LoVo (cell line): Measurements from ENCODE around the gene DZIP3.

Experiments
- DNase-seq: peaks from one replicate; pipeline ENCODE4 v3.0.0-alpha.2; 2016; ENCODE audit warnings: low spot score

Gene DZIP3

DNA sequence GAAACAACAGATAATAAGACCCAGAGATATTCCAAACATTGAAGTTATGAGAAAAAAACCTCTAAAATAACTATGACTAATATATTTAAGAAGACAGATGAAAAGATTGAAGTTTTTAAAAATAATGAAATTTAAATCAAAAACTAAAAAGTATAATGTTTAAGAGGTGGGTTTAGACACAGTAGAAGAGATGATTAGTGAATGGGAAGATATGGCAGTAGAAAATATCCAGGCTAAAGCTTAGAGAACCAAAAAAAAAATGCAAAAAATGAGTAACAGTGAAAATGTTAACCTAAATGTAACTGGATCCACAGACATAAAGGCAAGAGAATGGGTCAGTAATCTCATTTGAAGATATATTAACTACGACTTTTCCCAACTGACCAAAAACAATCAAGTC, 115.5 kb downstream of the DZIP3 start:
- DNase-seq, result no peak

DNA sequence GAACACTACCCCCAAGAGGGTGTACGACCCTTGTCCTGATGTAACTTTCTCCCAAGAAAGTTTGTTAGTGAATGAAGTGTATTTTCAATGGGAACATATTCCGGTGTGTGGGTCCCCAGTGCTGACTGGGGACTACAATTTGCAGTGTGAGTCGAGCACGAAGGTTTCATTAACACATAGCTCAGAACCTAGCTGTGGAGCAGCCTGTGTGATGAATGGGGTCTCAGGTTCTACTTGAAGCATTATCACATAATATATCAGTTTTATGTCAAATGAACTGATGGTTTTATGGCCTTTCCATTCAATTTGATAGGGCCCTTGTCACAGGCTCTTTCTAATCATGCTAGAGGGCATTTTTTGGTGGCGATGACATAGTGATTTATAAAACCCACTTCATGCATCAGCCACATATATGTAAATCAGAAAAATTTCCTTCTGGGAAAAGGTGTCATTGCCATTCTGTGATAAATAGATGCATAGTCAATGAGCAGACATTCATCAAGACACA, 123.5 kb downstream of the DZIP3 start:
- no peak for DNase-seq

- no peak for DNase-seq
These were observed 124.3 kb downstream of the DZIP3 start for GRCh38 chr3:108713816-108714215.

DNA sequence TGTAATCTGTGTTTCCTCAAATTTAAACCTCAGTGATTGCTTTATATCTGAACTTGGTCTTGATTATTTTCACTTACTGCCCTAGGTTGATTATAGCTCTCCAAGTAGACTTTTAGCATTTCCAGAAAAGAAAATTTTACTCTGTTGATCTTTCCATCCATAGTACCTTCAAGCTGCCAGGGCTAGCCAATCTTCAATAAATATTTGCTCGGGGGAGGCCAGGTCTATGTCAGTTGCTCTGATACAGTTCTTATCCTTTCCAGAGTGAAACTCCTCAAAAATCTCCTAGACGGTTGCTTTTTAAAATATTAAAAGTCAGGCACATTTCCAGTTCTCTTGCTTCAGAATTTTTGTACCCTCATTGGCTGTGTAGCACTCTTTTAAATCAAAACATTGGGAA, 128.9 kb downstream of the DZIP3 start:
- DNase-seq, result no peak

GRCh38 chr3:108719178-108719806, 129.8 kb downstream of the DZIP3 start:
- no peak for DNase-seq

GRCh38 chr3:108722724-108723123, 133.2 kb downstream of the DZIP3 start:
- no peak for DNase-seq

DNA sequence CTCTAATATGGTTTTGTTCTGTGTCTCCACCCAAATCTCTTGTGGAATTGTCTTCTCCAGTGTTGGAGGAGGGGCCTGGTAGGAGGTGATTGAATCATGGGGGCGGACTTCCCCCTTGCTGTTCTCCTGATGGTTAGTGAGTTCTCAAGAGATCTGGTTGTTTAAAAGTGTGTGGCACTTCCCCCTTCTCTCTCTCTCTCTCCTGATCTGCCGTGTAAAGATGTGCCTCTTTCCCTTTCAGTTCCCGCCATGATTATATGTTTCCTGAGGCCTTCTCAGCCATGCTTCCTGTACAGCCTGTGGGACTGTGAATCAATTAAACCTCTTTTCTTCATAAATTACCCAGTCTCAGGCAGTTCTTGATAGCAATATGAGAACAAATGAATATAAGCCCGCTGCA, 134.6 kb downstream of the DZIP3 start:
- no peak for DNase-seq

GRCh38 chr3:108728105-108728504, 138.6 kb downstream of the DZIP3 start:
- no peak for DNase-seq

- DNase-seq, result no peak
These were observed 139.4 kb downstream of the DZIP3 start for GRCh38 chr3:108728934-108729333.

GRCh38 chr3:108736821-108737220, 147.3 kb downstream of the DZIP3 start:
- no peak for DNase-seq

DNA sequence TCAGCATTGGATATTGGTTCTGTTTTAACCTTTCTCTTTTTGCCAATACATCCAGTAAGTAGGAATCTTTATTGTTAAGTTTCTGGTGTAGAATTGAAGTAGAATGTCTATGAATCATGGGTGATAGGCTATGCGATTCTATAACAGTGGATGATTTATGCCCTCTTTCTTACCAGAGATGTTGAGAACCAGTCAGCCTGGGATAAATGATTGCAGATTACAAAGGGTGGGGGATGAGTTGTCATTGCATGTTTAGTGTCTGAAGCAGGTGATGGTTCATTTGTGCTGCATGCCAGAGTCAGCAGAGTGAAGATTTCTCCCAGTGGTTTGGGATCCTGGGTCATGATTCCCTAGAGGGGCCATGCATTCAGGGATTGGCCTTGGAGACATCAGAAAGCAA, 153.4 kb downstream of the DZIP3 start:
- DNase-seq, result no peak
